Ectodermal cell (in vitro differentiated cells): ENCODE measurements around the gene IL19.

Source experiments
- H3K27ac ChIP-seq: 2 replicates; pipeline ENCODE4 v1.7.0; 2013; ENCODE audit warnings: mild to moderate bottlenecking, low read depth, low read length; ENCODE audit not compliant: insufficient read depth, poor library complexity, severe bottlenecking
- H3K27me3 ChIP-seq: 2 replicates; pipeline ENCODE4 v1.7.0; 2013; ENCODE audit warnings: mild to moderate bottlenecking, low read length; ENCODE audit not compliant: insufficient read depth, control insufficient read depth, poor library complexity, severe bottlenecking
- H3K36me3 ChIP-seq: one replicate; pipeline ENCODE4 v1.7.0; 2013; ENCODE audit warnings: low read length; ENCODE audit not compliant: control insufficient read depth, insufficient read depth
- H3K4me1 ChIP-seq: one replicate; pipeline ENCODE4 v1.7.0; 2013; ENCODE audit warnings: low read length; ENCODE audit not compliant: control insufficient read depth, insufficient read depth
- H3K4me3 ChIP-seq: 2 replicates; pipeline ENCODE4 v1.7.0; 2013; ENCODE audit warnings: low read depth, low read length, control low read depth; ENCODE audit not compliant: insufficient read depth
- H3K9me3 ChIP-seq: 2 replicates; pipeline ENCODE4 v1.7.0; 2013; ENCODE audit warnings: mild to moderate bottlenecking, low read length, moderate library complexity; ENCODE audit not compliant: control insufficient read depth
- WGBS, 2 experiments: methylation state at CpG; one replicate each; pipeline ENCODE4 v1.1.7; 2013; ENCODE audit warnings: missing lambda C conversion rate in 2 of 2; 5-methylcytosine and 5-hydroxymethylcytosine counted together

Gene IL19

DNA sequence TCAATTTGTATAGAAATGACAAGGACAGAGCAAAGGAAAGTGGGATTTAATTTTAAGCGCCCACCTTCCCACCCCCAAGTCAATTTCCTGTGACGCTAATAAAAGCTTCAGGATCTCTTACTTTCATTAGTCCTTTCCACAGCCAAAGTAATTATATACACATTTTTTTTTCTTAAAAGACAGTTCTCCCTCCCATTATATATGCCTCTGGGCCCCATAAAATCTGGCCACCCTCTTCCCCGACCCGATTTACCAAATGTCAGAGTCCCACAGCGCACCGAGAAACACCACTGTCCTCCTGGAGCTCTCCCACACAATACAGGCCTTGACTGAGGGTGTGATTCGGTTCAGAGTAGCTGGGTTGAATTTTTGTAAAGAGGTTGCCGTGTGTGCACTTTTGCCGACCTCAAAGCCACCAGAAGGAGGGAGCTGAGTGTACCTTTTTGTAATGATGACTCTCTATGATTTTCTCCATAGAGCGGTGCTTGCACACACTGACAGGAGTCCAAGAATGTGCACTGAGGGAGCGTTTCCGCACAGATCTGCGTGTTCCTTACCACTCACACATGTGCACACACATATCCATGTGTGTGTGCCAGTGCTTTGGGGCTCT, 27.9 kb downstream of the IL19 start:
- Histone ChIP-seq H3K27ac (no peak overlapping the region), H3K4me1 (no peaks in the 10 kb centered on the region), H3K27me3 (no peaks in the 10 kb centered on the region), H3K9me3 (no peaks in the 10 kb centered on the region), H3K4me3 (no peak overlapping the region), H3K36me3 (no peaks in the 10 kb centered on the region)
- 87 to 88% methylated on average over 13 of the region's 13 CpGs for WGBS, 2 experiments

DNA sequence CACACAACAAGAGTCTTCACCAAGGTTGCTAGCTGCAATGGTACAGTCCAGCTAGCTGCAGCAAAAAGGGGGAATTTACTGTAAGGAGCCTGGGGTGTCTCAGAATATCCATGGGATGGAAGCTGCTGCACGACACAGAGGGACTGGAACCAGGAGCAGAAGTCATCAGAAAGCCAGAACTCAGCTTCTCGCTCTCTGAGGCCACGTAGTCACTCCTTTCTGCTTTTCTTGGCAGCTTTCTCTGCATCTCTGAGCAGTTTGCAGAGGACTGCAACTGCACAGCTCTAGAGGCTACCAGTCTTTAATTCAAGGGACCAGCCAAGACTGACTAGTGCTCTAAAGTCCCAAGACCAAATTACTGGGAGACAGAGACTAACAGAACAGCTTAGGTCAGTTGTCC, 28.7 kb downstream of the IL19 start:
- Histone ChIP-seq H3K27me3 (no peaks in the 10 kb centered on the region), H3K4me3 (no peak overlapping the region), H3K27ac (no peak overlapping the region), H3K9me3 (no peaks in the 10 kb centered on the region), H3K4me1 (no peaks in the 10 kb centered on the region), H3K36me3 (no peaks in the 10 kb centered on the region)
- WGBS, 2 experiments = 93 to 94% methylated on average over 3 of the region's 3 CpGs

DNA sequence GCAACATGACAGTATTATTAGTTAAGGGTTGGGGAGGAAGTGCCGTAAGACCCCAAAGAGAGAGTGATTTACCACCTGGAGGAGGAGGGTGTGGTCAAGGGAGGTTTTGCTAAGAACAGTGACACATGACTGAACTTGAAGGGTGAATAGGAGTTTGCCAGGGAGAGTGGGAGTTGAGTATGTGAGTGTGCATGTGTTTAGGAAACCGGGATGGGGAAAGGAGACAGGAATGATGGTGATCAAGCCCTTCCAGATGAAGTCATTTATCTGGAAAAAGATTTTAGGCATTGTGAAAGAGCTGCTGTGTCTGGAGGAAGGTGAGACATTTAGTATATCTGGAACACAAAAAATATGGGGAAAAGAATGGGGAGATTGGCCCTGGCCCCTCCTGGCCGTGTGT, 29.8 kb downstream of the IL19 start:
- Histone ChIP-seq H3K9me3 (no peaks in the 10 kb centered on the region), H3K4me3 (no peak overlapping the region), H3K27ac (no peak overlapping the region), H3K36me3 (no peaks in the 10 kb centered on the region), H3K27me3 (no peaks in the 10 kb centered on the region), H3K4me1 (no peaks in the 10 kb centered on the region)
- WGBS, 2 experiments = 91 to 94% methylated on average over 3 of the region's 3 CpGs

DNA sequence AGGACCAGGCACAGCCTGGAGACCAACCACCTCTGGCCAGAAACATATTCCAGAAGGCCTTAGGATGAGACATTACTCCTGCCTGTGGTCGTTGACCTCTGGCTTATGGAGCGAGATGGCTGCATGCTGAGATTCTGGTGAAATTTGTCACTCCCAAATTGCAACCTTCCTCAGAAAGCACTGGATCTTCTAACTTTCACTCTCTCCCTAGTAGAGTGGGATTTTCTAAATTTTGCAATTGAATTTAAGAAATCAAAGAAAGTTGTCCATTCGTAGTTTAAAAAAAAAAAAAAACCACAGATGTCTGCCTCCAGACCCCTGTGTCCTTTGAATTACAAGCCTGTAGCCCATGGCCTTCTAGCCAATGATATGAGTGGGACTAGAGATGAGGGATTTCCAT, 30.3 kb downstream of the IL19 start:
- H3K27me3 ChIP-seq = no peaks in the 10 kb centered on the region
- H3K27ac ChIP-seq = no peak overlapping the region
- H3K4me3 ChIP-seq = no peak overlapping the region
- no peaks in the 10 kb centered on the region for H3K36me3 ChIP-seq
- H3K4me1 ChIP-seq = no peaks in the 10 kb centered on the region
- WGBS, 2 experiments = 95 to 97% methylated on average over 2 to 3 of the region's 3 CpGs
- H3K9me3 ChIP-seq = no peaks in the 10 kb centered on the region

DNA sequence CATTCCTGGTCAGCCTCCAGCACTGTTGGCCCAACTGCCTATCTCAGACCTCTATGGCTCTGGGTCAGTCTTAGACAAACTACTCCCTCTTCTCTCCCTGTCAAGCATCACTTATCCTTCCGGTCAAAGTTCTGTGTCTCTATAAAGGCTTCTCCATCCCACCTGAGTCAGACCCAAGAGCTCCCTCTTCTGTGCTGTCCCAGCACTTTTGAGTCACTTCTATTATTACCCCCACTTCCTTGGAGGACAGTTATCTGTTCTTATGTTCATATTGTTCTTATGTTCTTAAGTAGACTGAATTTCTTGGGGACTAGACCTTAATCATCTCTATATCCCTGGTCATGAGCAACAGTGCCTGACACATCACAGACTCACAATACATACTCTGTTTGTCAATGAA, 30.9 kb downstream of the IL19 start:
- Histone ChIP-seq H3K27me3 (no peaks in the 10 kb centered on the region), H3K4me1 (no peaks in the 10 kb centered on the region), H3K27ac (no peak overlapping the region), H3K4me3 (no peak overlapping the region), H3K36me3 (no peaks in the 10 kb centered on the region), H3K9me3 (no peaks in the 10 kb centered on the region)
- 87 to 91% methylated on average over 1 of the region's 1 CpG for WGBS, 2 experiments

DNA sequence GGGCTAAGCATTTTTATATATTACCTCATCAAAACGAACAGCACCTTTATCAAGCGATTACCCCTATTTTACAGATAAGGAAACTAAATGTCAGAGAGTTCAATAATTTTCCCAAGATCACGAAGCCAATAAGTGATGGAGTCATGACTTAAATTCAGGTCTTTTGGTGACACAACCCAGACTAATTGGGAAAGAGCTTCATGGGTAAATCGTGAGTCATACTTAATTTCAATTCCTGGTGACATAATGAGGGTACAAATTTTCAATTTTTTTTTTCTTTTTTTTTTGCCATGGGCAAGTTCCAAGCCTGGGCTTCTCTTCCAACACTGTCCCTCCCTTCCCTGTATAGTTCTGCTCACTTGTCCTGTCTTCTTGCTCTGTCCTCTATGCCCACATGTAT, 31.8 kb downstream of the IL19 start:
- Histone ChIP-seq H3K36me3 (no peaks in the 10 kb centered on the region), H3K4me3 (no peak overlapping the region), H3K27me3 (no peaks in the 10 kb centered on the region), H3K27ac (no peak overlapping the region), H3K4me1 (no peaks in the 10 kb centered on the region), H3K9me3 (no peaks in the 10 kb centered on the region)
- 93 to 94% methylated on average over 4 of the region's 4 CpGs for WGBS, 2 experiments

DNA sequence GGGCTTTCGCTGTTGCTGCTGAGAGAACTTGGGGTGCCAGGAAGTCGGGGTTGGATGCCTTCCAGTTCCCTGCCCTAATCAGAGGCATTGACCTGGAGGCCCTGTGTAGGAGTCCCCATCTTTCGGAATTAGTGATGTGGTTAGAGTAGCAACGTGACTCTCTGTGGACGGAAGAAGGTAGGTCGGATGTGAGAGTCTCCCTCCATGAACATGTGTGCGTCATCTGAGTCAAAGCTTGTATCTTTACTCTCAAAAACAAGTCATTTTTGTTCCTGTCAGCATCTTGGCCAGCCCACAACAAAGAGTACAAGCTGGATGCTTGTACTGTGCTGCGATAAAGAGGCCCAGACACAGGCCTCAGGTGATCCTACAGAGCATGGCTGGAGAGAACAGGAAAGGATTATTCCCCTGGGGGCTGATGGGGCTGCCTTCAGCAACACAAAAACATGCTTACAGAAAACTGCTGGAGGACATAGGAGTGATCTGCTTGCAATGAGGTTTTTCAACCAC, 32.7 kb downstream of the IL19 start:
- no peaks in the 10 kb centered on the region for H3K9me3 ChIP-seq

DNA sequence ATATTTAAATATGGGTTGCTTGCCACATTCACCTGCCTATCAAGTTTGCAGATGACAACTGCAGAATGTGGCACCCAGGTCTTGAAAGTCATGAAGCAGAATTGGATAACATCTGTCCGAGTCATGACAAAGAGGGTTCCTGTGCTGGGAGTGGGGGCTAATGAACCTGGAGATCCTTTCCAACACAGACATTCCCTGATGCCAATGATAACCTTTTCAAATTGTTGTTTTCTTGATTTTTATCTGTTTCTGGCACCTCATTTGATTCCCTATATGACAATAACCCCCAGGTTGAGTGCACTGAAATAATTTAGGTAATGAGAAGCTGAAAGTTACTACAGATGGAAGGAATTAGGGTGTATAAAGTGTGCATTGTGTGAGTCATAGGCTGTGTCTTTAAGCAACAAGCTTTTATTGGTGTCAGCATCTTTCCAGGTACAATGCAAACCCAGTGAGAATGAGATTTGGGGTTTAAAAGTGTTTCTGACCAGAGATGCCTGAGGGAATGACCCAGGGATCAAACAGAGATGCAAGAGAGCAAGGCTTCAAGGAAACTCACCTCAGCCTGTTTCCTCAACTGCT, 33.7 kb downstream of the IL19 start:
- H3K27ac ChIP-seq = no peak overlapping the region
- 83 to 88% methylated on average over 1 of the region's 1 CpG for WGBS, 2 experiments
- no peaks in the 10 kb centered on the region for H3K9me3 ChIP-seq
- no peaks in the 10 kb centered on the region for H3K4me1 ChIP-seq
- H3K4me3 ChIP-seq = no peak overlapping the region
- H3K36me3 ChIP-seq = no peaks in the 10 kb centered on the region
- H3K27me3 ChIP-seq = no peaks in the 10 kb centered on the region

More for the DNA sequence above, 32.7 kb downstream of the IL19 start:
- WGBS, 2 experiments = 93% methylated on average over 8 of the region's 8 CpGs
- Histone ChIP-seq H3K4me3 (no peak overlapping the region), H3K27ac (no peak overlapping the region), H3K36me3 (no peaks in the 10 kb centered on the region), H3K27me3 (no peaks in the 10 kb centered on the region), H3K4me1 (no peaks in the 10 kb centered on the region)

DNA sequence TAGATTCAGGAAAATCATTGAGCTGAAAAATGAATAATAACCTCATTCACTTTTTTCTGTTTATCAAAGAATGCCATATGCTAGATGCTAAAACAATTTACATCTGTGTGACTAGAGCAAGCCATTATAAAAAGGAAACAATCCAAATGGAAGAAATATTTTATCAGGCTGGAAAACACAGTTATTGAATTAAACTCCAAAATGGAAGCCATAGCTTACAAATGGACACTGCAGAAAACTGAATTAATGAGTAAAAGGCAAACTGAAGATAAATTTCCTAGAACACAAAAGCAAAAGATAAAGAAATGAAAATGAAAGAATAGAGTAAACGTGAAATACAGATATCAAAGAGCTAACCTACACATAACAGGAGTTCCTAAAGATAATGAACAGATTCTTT, 34.8 kb downstream of the IL19 start:
- H3K4me3 ChIP-seq = no peak overlapping the region
- no peaks in the 10 kb centered on the region for H3K36me3 ChIP-seq
- WGBS, 2 experiments = 100% methylated on average over 1 of the region's 1 CpG; no CpG with 5 or more reads in 1 of the 2 experiments
- H3K4me1 ChIP-seq = no peaks in the 10 kb centered on the region
- H3K27ac ChIP-seq = no peak overlapping the region
- H3K27me3 ChIP-seq = no peaks in the 10 kb centered on the region
- H3K9me3 ChIP-seq = no peaks in the 10 kb centered on the region

DNA sequence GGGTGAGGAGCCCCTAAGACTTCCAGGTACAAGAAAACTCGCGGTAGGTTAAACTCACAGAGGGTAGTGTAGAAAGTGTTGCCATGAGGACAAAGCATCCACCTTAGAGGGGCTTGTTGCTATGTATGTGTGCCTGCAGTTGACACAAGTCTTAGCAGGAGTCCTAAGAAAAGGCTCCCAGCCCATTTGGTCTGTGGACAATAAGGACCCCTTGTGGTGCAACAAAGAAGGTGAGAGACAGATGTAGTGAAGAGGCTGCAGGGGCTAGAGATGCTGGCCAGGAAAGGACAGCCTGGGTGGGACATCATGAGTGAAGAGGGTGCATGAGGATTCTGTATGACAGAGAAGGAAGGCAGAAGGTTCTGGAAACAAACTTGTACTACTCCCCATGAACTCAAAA, 38.0 kb downstream of the IL19 start:
- H3K4me1 ChIP-seq = no peaks in the 10 kb centered on the region
- H3K4me3 ChIP-seq = no peak overlapping the region
- no peak overlapping the region for H3K27ac ChIP-seq
- H3K9me3 ChIP-seq = no peaks in the 10 kb centered on the region
- no peaks in the 10 kb centered on the region for H3K36me3 ChIP-seq
- WGBS, 2 experiments = 29 to 43% methylated on average over 2 of the region's 2 CpGs
- H3K27me3 ChIP-seq = no peaks in the 10 kb centered on the region
